ENCODE measurements around the gene PAX8. TPM values are rescaled to one million over a fixed set of nuclear protein-coding genes. Genes with fewer than 3 reads are reported as not detected.
"Not testable (repeated sequence)": the region's sequence is repeated elsewhere in the genome, so short reads cannot be mapped to it uniquely, and the experiment has no call there.

PAX8 gene
- total and polyA plus RNA-seq, 2 donors (not counting 1 experiment from before 2014, with no cell fraction given), result 0.45 to 0.64 TPM

GRCh38 chr2:113324684-113325160 is 46.0 kb upstream of the PAX8 start:
- Histone ChIP-seq H3K4me1 (ENCODE audit: control insufficient read depth in 2 of 2, insufficient read depth in 2 of 2, low read length in 2 of 2) (peaks cover 9 to 10% of the 10 kb centered on the region in 2 donors), H3K9me3 (ENCODE audit: control extremely low read depth in 1 of 3, control insufficient read depth in 2 of 3, insufficient read depth in 1 of 3, low read length in 2 of 3) (no peaks in the 10 kb centered on the region), H3K27ac (ENCODE audit: low read length in 2 of 2) (no peak overlapping the region), H3K9ac (ENCODE audit: low read length) (peak overlapping the region; percentile 26), H4K20me1 (ENCODE audit: control insufficient read depth, insufficient read depth, low read length, poor library complexity, severe bottlenecking) (no peaks in the 10 kb centered on the region), H2AFZ (ENCODE audit: insufficient read depth, low read depth, low read length, poor library complexity, severe bottlenecking) (peak overlapping the region; percentile 74), H3K79me2 (ENCODE audit: control insufficient read depth, insufficient read depth, low read length) (no peaks in the 10 kb centered on the region), H3K4me3 (ENCODE audit: control extremely low read depth in 1 of 5, extremely low read depth in 1 of 5, insufficient read depth in 1 of 5, low read depth in 2 of 5, low read length in 4 of 5) (peak overlapping the region in 3 of 5 experiments; percentile 18 to 33 (median 25)), H3K36me3 (replicated peaks in 1 of 2; ENCODE audit: control extremely low read depth in 1 of 2, control insufficient read depth in 1 of 2, extremely low read depth in 1 of 2, insufficient read depth in 2 of 2, low read length in 1 of 2) (no peaks in the 10 kb centered on the region), H3K4me2 (replicated peaks; ENCODE audit: low read depth, low read length, poor library complexity, severe bottlenecking) (peak overlapping the region; percentile 62), H3K27me3 (replicated peaks in 1 of 4; ENCODE audit: control extremely low read depth in 1 of 4, control insufficient read depth in 3 of 4, insufficient read depth in 4 of 4, low read length in 3 of 4) (peaks cover 0 to 6% (median 0%) of the 10 kb centered on the region in 4 experiments)
- TF ChIP-seq EZH2 (IDR thresholded peaks at IDR 0.05; ENCODE audit: borderline replicate concordance, insufficient read depth, low read depth, low read length, poor library complexity, severe bottlenecking) (no peak), CTCF (IDR thresholded peaks at IDR 0.05) (no peak)
- CTCF ChIA-PET, result no interaction called here
- Mint-ChIP-seq H3K27ac (no peak overlapping the region), H3K4me3 (peak overlapping the region; percentile 74), H3K9me3 (ENCODE audit: insufficient read depth) (no peaks in the 10 kb centered on the region), H3K27me3 (peaks cover 50% of the 10 kb centered on the region), H3K4me1 (peaks cover 12% of the 10 kb centered on the region)
- ATAC-seq (ENCODE audit: low read depth), result peak; percentile 60
- WGBS (ENCODE audit: insufficient coverage), result 3% methylated on average over 2 of the region's 27 CpGs
- intact Hi-C loops (cut with micrococcal nuclease), result no loop called here
- peak; percentile 27 for DNase-seq
- POLR2A ChIA-PET, result no interaction called here

- CTCF ChIA-PET, result interaction anchor here (1.0 kb wide), 1 partner anchor 26 kb away, joined by 3 read pairs; no protein-coding TSS in a partner anchor
- H2AFZ ChIP-seq (ENCODE audit: insufficient read depth, low read depth, low read length, poor library complexity, severe bottlenecking); H3K27ac ChIP-seq (ENCODE audit: low read length in 2 of 2); H3K4me1 ChIP-seq (ENCODE audit: control insufficient read depth in 2 of 2, insufficient read depth in 2 of 2, low read length in 2 of 2); H3K27ac Mint-ChIP-seq; H4K20me1 ChIP-seq (ENCODE audit: control insufficient read depth, insufficient read depth, low read length, poor library complexity, severe bottlenecking); H3K36me3 ChIP-seq (replicated peaks in 1 of 2; ENCODE audit: control extremely low read depth in 1 of 2, control insufficient read depth in 1 of 2, extremely low read depth in 1 of 2, insufficient read depth in 2 of 2, low read length in 1 of 2); H3K27me3 ChIP-seq (replicated peaks in 1 of 4; ENCODE audit: control extremely low read depth in 1 of 4, control insufficient read depth in 3 of 4, insufficient read depth in 4 of 4, low read length in 3 of 4); H3K4me3 Mint-ChIP-seq; H3K4me2 ChIP-seq (replicated peaks; ENCODE audit: low read depth, low read length, poor library complexity, severe bottlenecking); H3K9me3 Mint-ChIP-seq (ENCODE audit: insufficient read depth); ATAC-seq (ENCODE audit: low read depth); POLR2A ChIA-PET; H3K4me3 ChIP-seq (ENCODE audit: control extremely low read depth in 1 of 5, extremely low read depth in 1 of 5, insufficient read depth in 1 of 5, low read depth in 2 of 5, low read length in 4 of 5); intact Hi-C loops (cut with micrococcal nuclease); H3K9ac ChIP-seq (ENCODE audit: low read length); H3K79me2 ChIP-seq (ENCODE audit: control insufficient read depth, insufficient read depth, low read length); H3K9me3 ChIP-seq (ENCODE audit: control extremely low read depth in 1 of 3, control insufficient read depth in 2 of 3, insufficient read depth in 1 of 3, low read length in 2 of 3); DNase-seq: not testable (repeated sequence)
- 90% methylated on average over 5 of the region's 5 CpGs for WGBS (ENCODE audit: insufficient coverage)
- H3K27me3 Mint-ChIP-seq, result peaks cover 41% of the 10 kb centered on the region
- H3K4me1 Mint-ChIP-seq, result peaks cover 12% of the 10 kb centered on the region
Observed at GRCh38 chr2:113323129-113323528, 44.4 kb upstream of the PAX8 start.

GRCh38 chr2:113320106-113320505 is 41.4 kb upstream of the PAX8 start:
- CTCF ChIA-PET; H3K9me3 ChIP-seq (ENCODE audit: control extremely low read depth in 1 of 3, control insufficient read depth in 2 of 3, insufficient read depth in 1 of 3, low read length in 2 of 3); H3K4me1 ChIP-seq (ENCODE audit: control insufficient read depth in 2 of 2, insufficient read depth in 2 of 2, low read length in 2 of 2); H4K20me1 ChIP-seq (ENCODE audit: control insufficient read depth, insufficient read depth, low read length, poor library complexity, severe bottlenecking); POLR2A ChIA-PET; intact Hi-C loops (cut with micrococcal nuclease); DNase-seq; ATAC-seq (ENCODE audit: low read depth); H3K9ac ChIP-seq (ENCODE audit: low read length); H3K4me3 ChIP-seq (ENCODE audit: control extremely low read depth in 1 of 5, extremely low read depth in 1 of 5, insufficient read depth in 1 of 5, low read depth in 2 of 5, low read length in 4 of 5); H3K27me3 ChIP-seq (replicated peaks in 1 of 4; ENCODE audit: control extremely low read depth in 1 of 4, control insufficient read depth in 3 of 4, insufficient read depth in 4 of 4, low read length in 3 of 4); H3K4me3 Mint-ChIP-seq; H3K36me3 ChIP-seq (replicated peaks in 1 of 2; ENCODE audit: control extremely low read depth in 1 of 2, control insufficient read depth in 1 of 2, extremely low read depth in 1 of 2, insufficient read depth in 2 of 2, low read length in 1 of 2); H3K27ac Mint-ChIP-seq; H2AFZ ChIP-seq (ENCODE audit: insufficient read depth, low read depth, low read length, poor library complexity, severe bottlenecking); H3K27ac ChIP-seq (ENCODE audit: low read length in 2 of 2); H3K79me2 ChIP-seq (ENCODE audit: control insufficient read depth, insufficient read depth, low read length); H3K4me2 ChIP-seq (replicated peaks; ENCODE audit: low read depth, low read length, poor library complexity, severe bottlenecking); H3K9me3 Mint-ChIP-seq (ENCODE audit: insufficient read depth): not testable (repeated sequence)
- WGBS (ENCODE audit: insufficient coverage), result 92% methylated on average over 4 of the region's 7 CpGs
- Mint-ChIP-seq H3K27me3 (peaks cover 43% of the 10 kb centered on the region), H3K4me1 (peaks cover 12% of the 10 kb centered on the region)
